SU-DHL-6 (cell line): ENCODE results near the gene ABCB8.

Experiments used
- H2AFZ ChIP-seq: fragments of 200-600 bp; sonication (generic); 2 replicates; pipeline ENCODE4 v1.6.1; 2014; ENCODE audit warnings: low read depth, mild to moderate bottlenecking, moderate library complexity, mixed read lengths, antibody characterized with exemption, low read length; ENCODE audit not compliant: severe bottlenecking
- H3F3A ChIP-seq: fragments of 200-600 bp; shearing (Covaris generic); 2 replicates; pipeline ENCODE4 v1.6.0; 2016; ENCODE audit warnings: antibody characterized with exemption, mild to moderate bottlenecking; ENCODE audit not compliant: insufficient read depth
- H3K27ac ChIP-seq: fragments of 200-600 bp; sonication (generic); 2 replicates; pipeline ENCODE4 v1.5.1; 2016; ENCODE audit warnings: low read depth, mild to moderate bottlenecking, low read length, moderate library complexity, mixed read lengths
- H3K27me3 ChIP-seq: fragments of 200-600 bp; sonication (generic), shearing (Covaris generic); 2 replicates; pipeline ENCODE4 v1.6.0; 2014; ENCODE audit warnings: mild to moderate bottlenecking, low read length
- H3K36me3 ChIP-seq: fragments of 200-600 bp; sonication (generic); 2 replicates; pipeline ENCODE4 v1.6.1; 2014; ENCODE audit warnings: mild to moderate bottlenecking, low read length, mixed read lengths
- H3K4me2 ChIP-seq: fragments of 300-600, 200-600 bp; shearing (Covaris generic), sonication (generic); 2 replicates; pipeline ENCODE4 v1.6.0; 2014; ENCODE audit warnings: low read length, low read depth, mild to moderate bottlenecking; ENCODE audit not compliant: poor library complexity, severe bottlenecking
- H3K4me3 ChIP-seq: fragments of 200-600 bp; sonication (generic); 2 replicates; pipeline ENCODE4 v1.5.1; 2014; ENCODE audit warnings: antibody characterized with exemption, low read length, mild to moderate bottlenecking, mixed read lengths; ENCODE audit not compliant: insufficient read depth, poor library complexity, severe bottlenecking
- H3K79me2 ChIP-seq: fragments of 200-600 bp; sonication (generic); 2 replicates; pipeline ENCODE4 v1.6.1; 2014; ENCODE audit warnings: mild to moderate bottlenecking, low read length, moderate library complexity; ENCODE audit not compliant: insufficient read depth
- H3K9ac ChIP-seq: fragments of 200-600 bp; sonication (generic); 2 replicates; pipeline ENCODE4 v1.7.0; 2014; ENCODE audit warnings: mild to moderate bottlenecking, low read length
- H3K9me2 ChIP-seq: fragments of 200-600 bp; sonication (generic); replicated peaks from 2 replicates; pipeline ENCODE4 v1.6.1; 2014; ENCODE audit warnings: low read length; ENCODE audit not compliant: insufficient read depth
- H3K9me3 ChIP-seq: fragments of 200-600 bp; sonication (generic); 2 replicates; pipeline ENCODE4 v1.6.1; 2014; ENCODE audit warnings: low read length, mixed read lengths; ENCODE audit not compliant: insufficient read depth
- H4K20me1 ChIP-seq: fragments of 200-600 bp; sonication (generic); 2 replicates; pipeline ENCODE4 v1.6.1; 2014; ENCODE audit warnings: low read depth, mild to moderate bottlenecking, antibody characterized with exemption, low read length, moderate library complexity, mixed read lengths
- EZH2phosphoT487 ChIP-seq: fragments of 200-600 bp; sonication (generic), shearing (Covaris generic); conservative IDR thresholded peaks from 2 replicates; pipeline ENCODE4 v1.6.1; 2018; ENCODE audit warnings: mild to moderate bottlenecking, antibody characterized with exemption, low read length, moderate library complexity, mixed read lengths
- TF ChIP-seq, protein P1 (sequence below): fragments of 200-600 bp; sonication (generic); IDR thresholded peaks from one replicate; pipeline ENCODE4 v1.5.1; 2017; ENCODE audit warnings: antibody characterized with exemption, mild to moderate bottlenecking, low read length, moderate library complexity; ENCODE audit not compliant: insufficient read depth, poor library complexity, severe bottlenecking

ABCB8 gene

GRCh38 chr7:151079199-151079910 lies 51.1 kb downstream of the ABCB8 start:
- Histone ChIP-seq H3F3A (peaks cover 10% of the 10 kb centered on the region; the same call in 1 of the 2 replicates), H3K9ac (peak overlapping the region; percentile 82), H4K20me1 (no peaks in the 10 kb centered on the region), H2AFZ (no peak overlapping the region), H3K36me3 (no peaks in the 10 kb centered on the region), H3K4me2 (peak overlapping the region; percentile 69), H3K79me2 (peaks cover 29% of the 10 kb centered on the region), H3K4me3 (peak overlapping the region; percentile 83), H3K9me2 (no peaks in the 10 kb centered on the region), H3K27ac (no peak overlapping the region), H3K27me3 (no peaks in the 10 kb centered on the region), H3K9me3 (no peaks in the 10 kb centered on the region)
- TF ChIP-seq, protein P1, sequence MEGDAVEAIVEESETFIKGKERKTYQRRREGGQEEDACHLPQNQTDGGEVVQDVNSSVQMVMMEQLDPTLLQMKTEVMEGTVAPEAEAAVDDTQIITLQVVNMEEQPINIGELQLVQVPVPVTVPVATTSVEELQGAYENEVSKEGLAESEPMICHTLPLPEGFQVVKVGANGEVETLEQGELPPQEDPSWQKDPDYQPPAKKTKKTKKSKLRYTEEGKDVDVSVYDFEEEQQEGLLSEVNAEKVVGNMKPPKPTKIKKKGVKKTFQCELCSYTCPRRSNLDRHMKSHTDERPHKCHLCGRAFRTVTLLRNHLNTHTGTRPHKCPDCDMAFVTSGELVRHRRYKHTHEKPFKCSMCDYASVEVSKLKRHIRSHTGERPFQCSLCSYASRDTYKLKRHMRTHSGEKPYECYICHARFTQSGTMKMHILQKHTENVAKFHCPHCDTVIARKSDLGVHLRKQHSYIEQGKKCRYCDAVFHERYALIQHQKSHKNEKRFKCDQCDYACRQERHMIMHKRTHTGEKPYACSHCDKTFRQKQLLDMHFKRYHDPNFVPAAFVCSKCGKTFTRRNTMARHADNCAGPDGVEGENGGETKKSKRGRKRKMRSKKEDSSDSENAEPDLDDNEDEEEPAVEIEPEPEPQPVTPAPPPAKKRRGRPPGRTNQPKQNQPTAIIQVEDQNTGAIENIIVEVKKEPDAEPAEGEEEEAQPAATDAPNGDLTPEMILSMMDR: no peak
- no peak for TF ChIP-seq EZH2phosphoT487

GRCh38 chr7:151080067-151080521 lies 51.8 kb downstream of the ABCB8 start:
- no peaks in the 10 kb centered on the region for H3K36me3 ChIP-seq
- peak overlapping the region; percentile 42 for H2AFZ ChIP-seq
- no peaks in the 10 kb centered on the region for H3K9me2 ChIP-seq
- TF ChIP-seq, protein P1: no peak
- TF ChIP-seq EZH2phosphoT487: no peak
- H3K79me2 ChIP-seq: peaks cover 29% of the 10 kb centered on the region
- H3K27me3 ChIP-seq: no peaks in the 10 kb centered on the region
- H3K4me2 ChIP-seq: peak overlapping the region; percentile 69
- peak overlapping the region; percentile 43 for H3K27ac ChIP-seq
- H3K9me3 ChIP-seq: no peaks in the 10 kb centered on the region
- no peaks in the 10 kb centered on the region for H4K20me1 ChIP-seq
- peak overlapping the region; percentile 83 for H3K4me3 ChIP-seq
- peak overlapping the region; percentile 82 for H3K9ac ChIP-seq
- H3F3A ChIP-seq: peaks cover 13% of the 10 kb centered on the region; the same call in 1 of the 2 replicates

DNA sequence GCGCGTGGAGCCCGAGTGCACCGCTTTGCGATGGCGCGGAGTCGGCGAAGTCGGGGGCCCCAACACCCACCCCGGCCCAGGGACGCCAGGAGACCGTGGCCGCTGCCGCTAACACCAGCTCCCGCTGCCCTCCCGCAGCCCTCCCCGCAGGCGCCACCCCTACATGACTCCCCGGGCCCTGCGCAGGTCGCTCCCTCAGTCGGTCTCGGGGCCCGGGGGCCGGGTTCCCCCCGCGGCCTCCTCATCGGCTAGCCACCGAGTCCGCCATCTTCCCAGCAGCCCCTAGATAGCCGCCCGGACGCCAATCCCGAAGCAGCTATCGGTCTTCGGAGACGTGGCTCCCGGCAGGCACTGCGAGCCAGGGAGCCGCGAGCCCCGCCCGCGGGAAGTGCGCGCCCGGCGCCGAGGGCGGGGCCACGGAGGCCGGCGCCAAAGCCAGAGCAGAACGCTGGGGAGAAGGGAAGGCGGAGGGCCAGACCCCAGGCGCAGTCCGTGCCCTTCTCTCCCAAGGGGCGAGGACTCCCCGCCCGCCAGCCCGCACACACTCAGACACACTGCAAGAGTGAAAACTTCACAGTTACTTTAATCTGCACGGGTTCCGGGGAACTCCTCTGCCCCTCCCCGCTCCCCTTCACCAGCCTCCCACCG lies 52.4 kb downstream of the ABCB8 start, which contains the start of gene FASTK:
Gene FASTK (minus strand): TSS at position 288 of the 648 bp plus-strand sequence. CDS start 43 bp downstream, at position 245.
- Histone ChIP-seq H3K4me3 (peak within 1 kb of the TSS; percentile 83), H3K9ac (peak within 1 kb of the TSS; percentile 82), H3K27me3 (no peaks in the 10 kb centered on the region), H2AFZ (peak within 1 kb of the TSS; percentile 42), H3K36me3 (no peaks in the 10 kb centered on the region), H3K79me2 (peaks cover 29% of the 10 kb centered on the region), H3K9me3 (no peaks in the 10 kb centered on the region), H3F3A (peaks cover 14% of the 10 kb centered on the region; the same call in 1 of the 2 replicates), H4K20me1 (no peaks in the 10 kb centered on the region), H3K4me2 (peak within 1 kb of the TSS; percentile 69), H3K27ac (peak within 1 kb of the TSS; percentile 62), H3K9me2 (no peaks in the 10 kb centered on the region)
- TF ChIP-seq, protein P1: no peak
- TF ChIP-seq EZH2phosphoT487: no peak
